OCI-LY1 (cell line): ENCODE data around the gene IQGAP3.

Source experiments
- H2AFZ ChIP-seq: fragments of 200-600 bp; sonication (generic), shearing (Covaris generic); 2 replicates; pipeline ENCODE4 v1.6.0; 2014; ENCODE audit warnings: antibody characterized with exemption, mild to moderate bottlenecking, low read length
- H3F3A ChIP-seq: fragments of 200-600 bp; sonication (generic), shearing (Covaris generic); 2 replicates; pipeline ENCODE4 v1.6.0; 2014; ENCODE audit warnings: mild to moderate bottlenecking, antibody characterized with exemption, low read length, moderate library complexity; ENCODE audit not compliant: insufficient read depth
- H3K27ac ChIP-seq: fragments of 200-600 bp; sonication (generic); 2 replicates; pipeline ENCODE4 v1.5.1; 2014; ENCODE audit warnings: low read length, mixed run types, mild to moderate bottlenecking, low read depth; ENCODE audit not compliant: poor library complexity, severe bottlenecking
- H3K27me3 ChIP-seq: fragments of 200-600 bp; sonication (generic); 2 replicates; pipeline ENCODE4 v1.6.0; 2014; ENCODE audit warnings: antibody characterized with exemption, mild to moderate bottlenecking, low read length, moderate library complexity; ENCODE audit not compliant: insufficient read depth
- H3K36me3 ChIP-seq: fragments of 200-600 bp; sonication (generic); 2 replicates; pipeline ENCODE4 v1.6.1; 2014; ENCODE audit warnings: mild to moderate bottlenecking, antibody characterized with exemption, low read length, moderate library complexity, mixed read lengths; ENCODE audit not compliant: insufficient read depth
- H3K4me1 ChIP-seq: fragments of 200-600 bp; sonication (generic); 2 replicates; pipeline ENCODE4 v1.5.1; 2014; ENCODE audit warnings: mild to moderate bottlenecking, low read length, moderate library complexity; ENCODE audit not compliant: insufficient read depth, severe bottlenecking
- H3K4me2 ChIP-seq: fragments of 200-600 bp; sonication (generic), shearing (Covaris generic); 2 replicates; pipeline ENCODE4 v1.6.1; 2014; ENCODE audit warnings: low read length
- H3K4me3 ChIP-seq: fragments of 200-600 bp; sonication (generic); 2 replicates; pipeline ENCODE4 v1.5.1; 2014; ENCODE audit warnings: low read length, low read depth, mild to moderate bottlenecking, mixed read lengths; ENCODE audit not compliant: poor library complexity, severe bottlenecking
- H3K79me2 ChIP-seq: fragments of 200-600 bp; shearing (Covaris generic); 2 replicates; pipeline ENCODE4 v1.6.1; 2016; ENCODE audit warnings: mixed run types, low read length, mixed read lengths; ENCODE audit not compliant: insufficient read depth
- H3K9ac ChIP-seq: fragments of 200-600 bp; sonication (generic), shearing (Covaris generic); 2 replicates; pipeline ENCODE4 v1.6.1; 2014; ENCODE audit warnings: mild to moderate bottlenecking, low read length, mixed read lengths
- H3K9me2 ChIP-seq: fragments of 200-600 bp; sonication (generic), shearing (Covaris generic); 2 replicates; pipeline ENCODE4 v1.6.1; 2014; ENCODE audit warnings: low read depth, mild to moderate bottlenecking, low read length, mixed read lengths
- H3K9me3 ChIP-seq: fragments of 200-600 bp; shearing (Covaris generic); 2 replicates; pipeline ENCODE4 v1.6.1; 2014; ENCODE audit warnings: low read length, mixed read lengths
- H4K20me1 ChIP-seq: fragments of 200-600 bp; sonication (generic), shearing (Covaris generic); 2 replicates; pipeline ENCODE4 v1.6.0; 2016; ENCODE audit warnings: mild to moderate bottlenecking, low read length; ENCODE audit not compliant: insufficient read depth
- CTCF ChIP-seq: fragments of 200-600 bp; sonication (generic), shearing (Covaris generic); IDR thresholded peaks from 2 replicates; pipeline ENCODE4 v1.5.1; 2017; ENCODE audit warnings: mild to moderate bottlenecking, antibody characterized with exemption, low read length, moderate library complexity, mixed read lengths
- EZH2 ChIP-seq: fragments of 200-600 bp; sonication (generic), shearing (Covaris generic); IDR thresholded peaks from 2 replicates; pipeline ENCODE4 v1.8.0; 2017; ENCODE audit warnings: borderline replicate concordance, mixed run types, mild to moderate bottlenecking, antibody characterized with exemption, low read length, moderate library complexity, mixed read lengths

Gene IQGAP3

GRCh38 chr1:156509424-156510034 lies 62.8 kb downstream of the IQGAP3 start:
- Histone ChIP-seq H3K4me1 (peaks cover 21% of the 10 kb centered on the region), H3K27ac (no peak overlapping the region), H3K9me2 (no peaks in the 10 kb centered on the region), H3K27me3 (no peaks in the 10 kb centered on the region), H3K9me3 (no peaks in the 10 kb centered on the region), H3F3A (peaks cover 2% of the 10 kb centered on the region; the same call in 1 of the 2 replicates), H3K79me2 (no peaks in the 10 kb centered on the region), H3K4me3 (no peak overlapping the region), H2AFZ (no peak overlapping the region), H3K36me3 (no peaks in the 10 kb centered on the region), H3K9ac (no peak overlapping the region), H4K20me1 (no peaks in the 10 kb centered on the region), H3K4me2 (no peak overlapping the region)
- TF ChIP-seq CTCF = no peak
- no peak for TF ChIP-seq EZH2

- no peaks in the 10 kb centered on the region for H3K27me3 ChIP-seq
- no peaks in the 10 kb centered on the region for H3K9me2 ChIP-seq
- H3K27ac ChIP-seq = no peak overlapping the region
- TF ChIP-seq EZH2 (no peak), CTCF (no peak)
- peaks cover 27% of the 10 kb centered on the region for H3K4me1 ChIP-seq
- no peaks in the 10 kb centered on the region for H3K9me3 ChIP-seq
- no peaks in the 10 kb centered on the region for H3K79me2 ChIP-seq
- H2AFZ ChIP-seq = no peak overlapping the region
- H3K4me3 ChIP-seq = no peak overlapping the region
- H4K20me1 ChIP-seq = no peaks in the 10 kb centered on the region
- H3K9ac ChIP-seq = no peak overlapping the region
- peaks cover 7% of the 10 kb centered on the region; the same call in 1 of the 2 replicates for H3F3A ChIP-seq
- H3K4me2 ChIP-seq = no peak overlapping the region
- no peaks in the 10 kb centered on the region for H3K36me3 ChIP-seq
Observed at GRCh38 chr1:156508955-156509234, 63.5 kb downstream of the IQGAP3 start.

GRCh38 chr1:156508205-156508954 lies 64.0 kb downstream of the IQGAP3 start:
- Histone ChIP-seq H3K4me3 (no peak overlapping the region), H3K9me2 (no peaks in the 10 kb centered on the region), H3K9ac (no peak overlapping the region), H3K9me3 (no peaks in the 10 kb centered on the region), H3K79me2 (no peaks in the 10 kb centered on the region), H3K27ac (no peak overlapping the region), H3K36me3 (no peaks in the 10 kb centered on the region), H3K4me1 (peaks cover 33% of the 10 kb centered on the region), H4K20me1 (no peaks in the 10 kb centered on the region), H3K27me3 (no peaks in the 10 kb centered on the region), H3K4me2 (no peak overlapping the region), H2AFZ (no peak overlapping the region), H3F3A (peaks cover 7% of the 10 kb centered on the region; the same call in 1 of the 2 replicates)
- TF ChIP-seq CTCF = no peak
- no peak for TF ChIP-seq EZH2
